ENCODE measurements around the gene ETNK2. TPM values are rescaled to one million over a fixed set of nuclear protein-coding genes. Genes with fewer than 3 reads are reported as not detected.

Gene ETNK2
- total and polyA plus RNA-seq, 2 of the 8 experiments (the other 6 are each of a cell fraction or from before 2014, with no cell fraction given) = 20.1 to 26.7 TPM

DNA sequence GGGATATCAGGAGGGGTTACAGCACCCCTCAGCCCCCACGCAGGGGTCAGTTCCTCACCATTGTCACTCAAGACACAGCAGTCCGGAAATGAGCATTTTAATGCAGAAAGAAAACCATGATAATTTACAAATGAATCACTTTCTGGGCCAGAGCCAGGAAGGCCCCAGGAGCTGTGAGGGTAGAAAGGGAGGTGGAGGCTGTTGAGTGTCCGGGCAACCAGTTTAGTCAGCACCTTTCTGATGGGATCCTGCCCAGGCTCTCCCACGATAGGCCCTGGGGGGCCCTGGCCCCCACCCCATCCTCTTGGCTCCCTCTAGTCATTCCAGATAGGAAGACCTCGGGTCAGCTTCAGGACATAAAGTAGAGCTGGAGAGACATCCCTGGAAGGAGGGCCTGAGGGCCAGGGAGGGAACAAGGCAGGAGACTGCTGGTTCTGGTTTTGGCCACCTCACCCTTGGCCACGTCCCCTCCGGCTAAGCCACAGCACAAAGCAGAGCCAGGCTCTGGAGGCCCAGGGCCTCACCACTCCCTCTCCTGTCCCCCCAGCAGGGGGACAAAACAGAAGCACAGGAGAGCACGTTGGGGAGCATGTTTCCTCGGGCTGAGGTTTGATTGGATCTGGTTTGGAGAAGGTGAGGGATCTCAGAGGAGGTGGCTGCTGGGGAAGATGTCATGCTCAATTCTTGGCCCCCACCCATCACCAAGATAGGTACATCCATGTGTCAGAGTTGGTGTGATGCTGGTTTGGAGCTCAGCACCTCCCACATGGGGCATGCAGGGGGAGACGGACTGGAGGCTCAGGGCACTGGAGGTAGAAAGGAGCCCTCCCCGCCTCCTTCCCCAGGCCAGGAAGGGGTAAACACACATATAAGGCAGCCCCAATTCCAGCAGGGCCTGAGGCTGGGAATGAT is 20.6 kb downstream of the ETNK2 start:
- 0 out of 2 replicates have a peak overlapping the region, but pooled peaks have one; percentile 1 for H2BK5ac ChIP-seq (ENCODE audit: low read depth, low read length)
- FAIRE-seq (no peak), DNase-seq (ENCODE audit: low read depth in 1 of 2, low spot score in 2 of 2) (no peak)
- H3K27ac ChIP-seq (ENCODE audit: low read depth, low read length) = no peak overlapping the region
- POLR2A ChIA-PET (ENCODE audit: partially characterized antibody) = interaction anchor here (0.9 to 13.3 kb wide), 12 partner anchors 11 to 264 kb away, joined by 3 to 174 read pairs (median 4); partner anchors contain the start of genes ETNK2, SNRPE and SOX13
- H2AK5ac ChIP-seq (ENCODE audit: low read depth, low read length) = no peak overlapping the region
- no peak overlapping the region for H4K5ac ChIP-seq (ENCODE audit: insufficient read length, low read depth, low read length)
- no peaks in the 10 kb centered on the region for H3K79me1 ChIP-seq (ENCODE audit: low read depth, low read length)
- no peak overlapping the region for H2BK15ac ChIP-seq (ENCODE audit: low read length)
- H3K9me3 ChIP-seq (ENCODE audit: insufficient read depth in 2 of 2, low read depth in 1 of 2, low read length in 1 of 2) = no peaks in the 10 kb centered on the region
- peaks cover 0 to 4% of the 10 kb centered on the region in 2 experiments for H4K20me1 ChIP-seq (replicated peaks in 1 of 2; ENCODE audit: control insufficient read depth in 1 of 2, insufficient read depth in 2 of 2, low read length in 2 of 2)
- H2BK12ac ChIP-seq (ENCODE audit: low read depth, low read length) = no peak overlapping the region
- H3K4ac ChIP-seq (replicated peaks; ENCODE audit: insufficient read length, low read depth, low read length) = no peak overlapping the region
- peaks cover 0 to 3% (median under 1%) of the 10 kb centered on the region in 4 experiments; a peak in 4 of 8 replicates for H3K36me3 ChIP-seq (ENCODE audit: control insufficient read depth in 2 of 4, insufficient read depth in 4 of 4, low read length in 3 of 4)
- H3K23me2 ChIP-seq (ENCODE audit: low read depth, low read length) = no peaks in the 10 kb centered on the region
- H3K23ac ChIP-seq (ENCODE audit: insufficient read length) = no peak overlapping the region
- WGBS, 2 experiments (ENCODE audit: extremely low coverage in 1 of 2, insufficient coverage in 1 of 2, insufficient read length in 1 of 2, insufficient replicate concordance in 2 of 2, low coverage in 1 of 2, low lambda C conversion rate in 2 of 2, missing lambda C conversion rate in 1 of 2) = 78% methylated on average over 11 of the region's 11 CpGs; no CpG with 5 or more reads in 1 of the 2 experiments
- H3K4me3 ChIP-seq (ENCODE audit: extremely low read depth in 1 of 4, insufficient read depth in 2 of 4, low read depth in 3 of 4, low read length in 4 of 4) = no peak overlapping the region
- H2BK120ac ChIP-seq (replicated peaks; ENCODE audit: low read depth, low read length) = no peak overlapping the region
- no peak overlapping the region for H3K56ac ChIP-seq (replicated peaks; ENCODE audit: insufficient read length, low read depth, low read length)
- H3K27me3 ChIP-seq (replicated peaks in 1 of 4; ENCODE audit: control insufficient read depth in 3 of 4, extremely low read depth in 1 of 4, insufficient read depth in 3 of 4, low read length in 3 of 4) = no peaks in the 10 kb centered on the region; a peak in 1 of 7 replicates
- no peak overlapping the region for H3K9ac ChIP-seq (replicated peaks in 1 of 4; ENCODE audit: extremely low read depth in 1 of 4, low read depth in 3 of 4, low read length in 3 of 4)
- no peak overlapping the region for H3K18ac ChIP-seq (ENCODE audit: extremely low read depth, low read length)
- H3K4me1 ChIP-seq (replicated peaks in 1 of 4; ENCODE audit: control insufficient read depth in 3 of 4, insufficient read depth in 4 of 4, low read length in 3 of 4) = peaks cover 4 to 23% (median 7%) of the 10 kb centered on the region in 4 experiments
- H4K91ac ChIP-seq (replicated peaks; ENCODE audit: insufficient read length, low read length) = no peak overlapping the region
- CTCF ChIA-PET (ENCODE audit: partially characterized antibody) = interaction anchor here (0.6 to 11.3 kb wide), 16 partner anchors 9 to 272 kb away, joined by 3 to 261 read pairs (median 8); partner anchors contain the start of genes ETNK2 and SOX13
- H2BK20ac ChIP-seq (ENCODE audit: low read length) = no peak overlapping the region
- H3K4me2 ChIP-seq (ENCODE audit: insufficient read depth in 1 of 2, low read depth in 2 of 2, low read length in 2 of 2) = no peak overlapping the region
- H2AFZ ChIP-seq (ENCODE audit: low read length) = no peak overlapping the region
- no peaks in the 10 kb centered on the region for H3K79me2 ChIP-seq (ENCODE audit: control insufficient read depth in 1 of 2, insufficient read depth in 2 of 2, low read length in 2 of 2)
- no peak overlapping the region for H3K14ac ChIP-seq (ENCODE audit: insufficient read length)
- no peak overlapping the region; the same call in 1 of the 2 replicates for H4K8ac ChIP-seq (ENCODE audit: extremely low read depth, insufficient read depth, low read length)
- TF ChIP-seq, protein P1, sequence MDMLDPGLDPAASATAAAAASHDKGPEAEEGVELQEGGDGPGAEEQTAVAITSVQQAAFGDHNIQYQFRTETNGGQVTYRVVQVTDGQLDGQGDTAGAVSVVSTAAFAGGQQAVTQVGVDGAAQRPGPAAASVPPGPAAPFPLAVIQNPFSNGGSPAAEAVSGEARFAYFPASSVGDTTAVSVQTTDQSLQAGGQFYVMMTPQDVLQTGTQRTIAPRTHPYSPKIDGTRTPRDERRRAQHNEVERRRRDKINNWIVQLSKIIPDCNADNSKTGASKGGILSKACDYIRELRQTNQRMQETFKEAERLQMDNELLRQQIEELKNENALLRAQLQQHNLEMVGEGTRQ (IDR thresholded peaks at IDR 0.05; ENCODE audit: low read length) = no peak
- TF ChIP-seq RBBP5 (IDR thresholded peaks at IDR 0.05; ENCODE audit: borderline replicate concordance, low read depth, low read length) (no peak), SP2 (IDR thresholded peaks at IDR 0.05; ENCODE audit: low read length) (no peak), NANOG (IDR thresholded peaks at IDR 0.05; ENCODE audit: insufficient read depth, low read depth, low read length, poor library complexity, severe bottlenecking) (no peak)
- TF ChIP-seq, protein P2, sequence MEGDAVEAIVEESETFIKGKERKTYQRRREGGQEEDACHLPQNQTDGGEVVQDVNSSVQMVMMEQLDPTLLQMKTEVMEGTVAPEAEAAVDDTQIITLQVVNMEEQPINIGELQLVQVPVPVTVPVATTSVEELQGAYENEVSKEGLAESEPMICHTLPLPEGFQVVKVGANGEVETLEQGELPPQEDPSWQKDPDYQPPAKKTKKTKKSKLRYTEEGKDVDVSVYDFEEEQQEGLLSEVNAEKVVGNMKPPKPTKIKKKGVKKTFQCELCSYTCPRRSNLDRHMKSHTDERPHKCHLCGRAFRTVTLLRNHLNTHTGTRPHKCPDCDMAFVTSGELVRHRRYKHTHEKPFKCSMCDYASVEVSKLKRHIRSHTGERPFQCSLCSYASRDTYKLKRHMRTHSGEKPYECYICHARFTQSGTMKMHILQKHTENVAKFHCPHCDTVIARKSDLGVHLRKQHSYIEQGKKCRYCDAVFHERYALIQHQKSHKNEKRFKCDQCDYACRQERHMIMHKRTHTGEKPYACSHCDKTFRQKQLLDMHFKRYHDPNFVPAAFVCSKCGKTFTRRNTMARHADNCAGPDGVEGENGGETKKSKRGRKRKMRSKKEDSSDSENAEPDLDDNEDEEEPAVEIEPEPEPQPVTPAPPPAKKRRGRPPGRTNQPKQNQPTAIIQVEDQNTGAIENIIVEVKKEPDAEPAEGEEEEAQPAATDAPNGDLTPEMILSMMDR (IDR thresholded peaks at IDR 0.05; ENCODE audit: control extremely low read depth in 1 of 3, insufficient read depth in 1 of 3, low read depth in 1 of 3, low read length in 3 of 3) = peak in 1 of 3 experiments; percentile 6; a peak in 1 of 4 replicates
